Measurements from ENCODE around the gene SKI. TPM values are rescaled to one million over a fixed set of nuclear protein-coding genes. Genes with fewer than 3 reads are reported as not detected.

Gene SKI
- total RNA-seq, 1 donor from 2014 or later, result 110 TPM

GRCh38 chr1:2266301-2266975 lies 38.3 kb downstream of the SKI start:
- Mint-ChIP-seq H3K27ac (peak overlapping the region; percentile 87), H3K36me3 (no peaks in the 10 kb centered on the region), H3K4me1 (peaks cover 34% of the 10 kb centered on the region), H3K9me3 (no peaks in the 10 kb centered on the region), H3K27me3 (ENCODE audit: low read depth) (no peaks in the 10 kb centered on the region), H3K4me3 (no peak overlapping the region)
- TF ChIP-seq CTCF (IDR thresholded peaks at IDR 0.05; ENCODE audit: unreplicated experiment), result no peak
- no peak for DNase-seq (ENCODE audit: low spot score in 2 of 2, unreplicated experiment in 2 of 2)

- no peaks in the 10 kb centered on the region for H3K36me3 Mint-ChIP-seq
- no peak for DNase-seq (ENCODE audit: low spot score in 2 of 2, unreplicated experiment in 2 of 2)
- H3K27ac Mint-ChIP-seq, result peak overlapping the region; percentile 81
- no peak overlapping the region for H3K4me3 Mint-ChIP-seq
- H3K9me3 Mint-ChIP-seq, result no peaks in the 10 kb centered on the region
- H3K27me3 Mint-ChIP-seq (ENCODE audit: low read depth), result no peaks in the 10 kb centered on the region
- peaks cover 37% of the 10 kb centered on the region for H3K4me1 Mint-ChIP-seq
- no peak for TF ChIP-seq CTCF (IDR thresholded peaks at IDR 0.05; ENCODE audit: unreplicated experiment)
Observed at GRCh38 chr1:2267051-2267830, 39.1 kb downstream of the SKI start.

- H3K9me3 Mint-ChIP-seq, result no peaks in the 10 kb centered on the region
- no peaks in the 10 kb centered on the region for H3K36me3 Mint-ChIP-seq
- no peak for DNase-seq (ENCODE audit: low spot score in 2 of 2, unreplicated experiment in 2 of 2)
- no peak overlapping the region for H3K4me3 Mint-ChIP-seq
- TF ChIP-seq CTCF (IDR thresholded peaks at IDR 0.05; ENCODE audit: unreplicated experiment), result no peak
- H3K27me3 Mint-ChIP-seq (ENCODE audit: low read depth), result no peaks in the 10 kb centered on the region
- H3K27ac Mint-ChIP-seq, result no peak overlapping the region
- H3K4me1 Mint-ChIP-seq, result peaks cover 44% of the 10 kb centered on the region
Observed at GRCh38 chr1:2267862-2268261, 39.7 kb downstream of the SKI start.

- no peak for DNase-seq (ENCODE audit: low spot score in 2 of 2, unreplicated experiment in 2 of 2)
- no peak for TF ChIP-seq CTCF (IDR thresholded peaks at IDR 0.05; ENCODE audit: unreplicated experiment)
- H3K4me3 Mint-ChIP-seq, result no peak overlapping the region
- peaks cover 50% of the 10 kb centered on the region for H3K4me1 Mint-ChIP-seq
- no peaks in the 10 kb centered on the region for H3K36me3 Mint-ChIP-seq
- peak overlapping the region; percentile 94 for H3K27ac Mint-ChIP-seq
- H3K27me3 Mint-ChIP-seq (ENCODE audit: low read depth), result no peaks in the 10 kb centered on the region
- no peaks in the 10 kb centered on the region for H3K9me3 Mint-ChIP-seq
Observed at GRCh38 chr1:2268285-2269056, 40.4 kb downstream of the SKI start.

- Mint-ChIP-seq H3K4me1 (peaks cover 50% of the 10 kb centered on the region), H3K27ac (peak overlapping the region; percentile 94), H3K27me3 (ENCODE audit: low read depth) (no peaks in the 10 kb centered on the region), H3K36me3 (no peaks in the 10 kb centered on the region), H3K4me3 (no peak overlapping the region), H3K9me3 (no peaks in the 10 kb centered on the region)
- TF ChIP-seq CTCF (IDR thresholded peaks at IDR 0.05; ENCODE audit: unreplicated experiment), result no peak
- no peak for DNase-seq (ENCODE audit: low spot score in 2 of 2, unreplicated experiment in 2 of 2)
Observed at GRCh38 chr1:2269193-2269921, 41.2 kb downstream of the SKI start.
